ENCODE results near the gene MERTK. TPM values are rescaled to one million over a fixed set of nuclear protein-coding genes. Genes with fewer than 3 reads are reported as not detected.
"Not testable (repeated sequence)": the region's sequence is repeated elsewhere in the genome, so short reads cannot be mapped to it uniquely, and the experiment has no call there.

MERTK gene
- total RNA-seq, 1 donor from 2014 or later = not detected

GRCh38 chr2:112033600-112033999, 135.2 kb downstream of the MERTK start:
- no peaks in the 10 kb centered on the region for H3K36me3 Mint-ChIP-seq (ENCODE audit: low read depth)
- H3K9me3 Mint-ChIP-seq = peaks cover 8% of the 10 kb centered on the region
- ChIA-PET CTCF (no interaction called here), POLR2A (no interaction called here)
- no peak overlapping the region for H3K4me3 Mint-ChIP-seq
- peaks cover 5% of the 10 kb centered on the region for H3K27me3 Mint-ChIP-seq
- no peak for TF ChIP-seq CTCF (IDR thresholded peaks at IDR 0.05)
- no peak for DNase-seq
- no peak for ATAC-seq (ENCODE audit: low read depth)
- H3K4me1 Mint-ChIP-seq = no peaks in the 10 kb centered on the region
- no peak overlapping the region for H3K27ac Mint-ChIP-seq
- intact Hi-C loops (cut with micrococcal nuclease) = no loop called here

DNA sequence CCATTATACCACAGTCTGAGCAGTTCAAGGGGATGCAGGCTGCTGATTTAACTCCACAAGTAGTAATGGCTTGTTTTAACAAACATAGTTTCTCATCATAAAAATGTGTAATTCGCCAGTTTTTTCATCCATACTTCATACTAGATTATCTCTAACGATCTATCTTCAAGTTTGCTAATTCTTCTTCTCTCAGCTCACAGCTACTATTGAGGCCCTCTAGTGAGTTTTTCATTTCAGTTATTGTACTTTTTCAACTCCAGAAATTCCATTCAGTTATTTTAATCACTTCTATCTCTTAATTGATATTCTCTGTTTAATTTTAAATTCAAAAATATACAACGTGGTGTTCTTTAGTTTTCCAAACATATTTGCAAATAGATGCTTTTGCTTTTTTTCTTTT, 136.5 kb downstream of the MERTK start:
- H3K36me3 Mint-ChIP-seq (ENCODE audit: low read depth) = no peaks in the 10 kb centered on the region
- TF ChIP-seq CTCF (IDR thresholded peaks at IDR 0.05) = no peak
- intact Hi-C loops (cut with micrococcal nuclease) = no loop called here

GRCh38 chr2:112035786-112036185, 137.4 kb downstream of the MERTK start:
- H3K36me3 Mint-ChIP-seq (ENCODE audit: low read depth) = no peaks in the 10 kb centered on the region
- H3K9me3 Mint-ChIP-seq = peaks cover 8% of the 10 kb centered on the region
- DNase-seq (no peak), ATAC-seq (ENCODE audit: low read depth) (no peak)
- intact Hi-C loops (cut with micrococcal nuclease) = no loop called here
- ChIA-PET POLR2A (no interaction called here), CTCF (no interaction called here)
- TF ChIP-seq CTCF (IDR thresholded peaks at IDR 0.05) = no peak
- no peak overlapping the region for H3K4me3 Mint-ChIP-seq
- H3K4me1 Mint-ChIP-seq = no peaks in the 10 kb centered on the region
- H3K27me3 Mint-ChIP-seq = no peaks in the 10 kb centered on the region
- H3K27ac Mint-ChIP-seq = no peak overlapping the region

More for the DNA sequence above, 136.5 kb downstream of the MERTK start:
- ATAC-seq (ENCODE audit: low read depth) (no peak), DNase-seq (no peak)
- peaks cover 3% of the 10 kb centered on the region for H3K27me3 Mint-ChIP-seq
- no peak overlapping the region for H3K4me3 Mint-ChIP-seq
- H3K4me1 Mint-ChIP-seq = no peaks in the 10 kb centered on the region
- POLR2A ChIA-PET = no interaction called here
- peaks cover 8% of the 10 kb centered on the region for H3K9me3 Mint-ChIP-seq
- CTCF ChIA-PET = no interaction called here
- no peak overlapping the region for H3K27ac Mint-ChIP-seq

GRCh38 chr2:112039556-112039955, 141.1 kb downstream of the MERTK start:
- POLR2A ChIA-PET; CTCF ChIA-PET; ATAC-seq (ENCODE audit: low read depth); H3K27ac Mint-ChIP-seq; H3K36me3 Mint-ChIP-seq (ENCODE audit: low read depth); DNase-seq; intact Hi-C loops (cut with micrococcal nuclease); H3K9me3 Mint-ChIP-seq; H3K4me3 Mint-ChIP-seq; H3K4me1 Mint-ChIP-seq; H3K27me3 Mint-ChIP-seq: not testable (repeated sequence)

- H3K9me3 Mint-ChIP-seq; intact Hi-C loops (cut with micrococcal nuclease); H3K4me3 Mint-ChIP-seq; DNase-seq; H3K36me3 Mint-ChIP-seq (ENCODE audit: low read depth); H3K27me3 Mint-ChIP-seq; H3K27ac Mint-ChIP-seq; CTCF ChIA-PET; H3K4me1 Mint-ChIP-seq; POLR2A ChIA-PET; ATAC-seq (ENCODE audit: low read depth): not testable (repeated sequence)
Observed at GRCh38 chr2:112040066-112040465, 141.7 kb downstream of the MERTK start.

DNA sequence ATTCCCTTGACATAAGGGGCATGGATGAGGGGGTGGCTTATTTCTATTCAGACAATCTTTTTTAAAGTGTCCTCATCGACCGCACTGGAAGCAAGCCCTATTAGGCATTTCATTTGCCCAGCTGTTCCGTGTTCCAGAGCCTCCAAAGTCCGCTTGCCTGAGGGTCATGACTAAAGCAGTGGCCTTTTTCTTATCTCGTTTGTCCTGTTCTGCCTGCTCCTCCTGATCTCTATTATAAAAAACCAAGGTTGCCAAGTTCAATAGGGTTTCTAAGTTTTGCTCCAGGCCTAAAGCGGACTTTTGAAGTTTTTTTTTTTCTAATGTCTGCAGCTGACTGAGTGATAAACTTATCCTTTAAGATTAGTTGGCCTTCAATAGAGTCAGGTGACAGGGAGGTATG, 143.1 kb downstream of the MERTK start:
- ATAC-seq (ENCODE audit: low read depth); POLR2A ChIA-PET; intact Hi-C loops (cut with micrococcal nuclease); H3K27me3 Mint-ChIP-seq; H3K27ac Mint-ChIP-seq; CTCF ChIA-PET; H3K36me3 Mint-ChIP-seq (ENCODE audit: low read depth); H3K4me3 Mint-ChIP-seq; H3K4me1 Mint-ChIP-seq; H3K9me3 Mint-ChIP-seq; DNase-seq: not testable (repeated sequence)

GRCh38 chr2:112045446-112046014, 147.1 kb downstream of the MERTK start:
- H3K27ac Mint-ChIP-seq = no peak overlapping the region
- H3K4me1 Mint-ChIP-seq = no peaks in the 10 kb centered on the region
- ChIA-PET CTCF (interaction anchor here (1.4 kb wide), 1 partner anchor 158 kb away, joined by 4 read pairs; no protein-coding TSS in a partner anchor), POLR2A (no interaction called here)
- no peak for TF ChIP-seq CTCF (IDR thresholded peaks at IDR 0.05)
- H3K4me3 Mint-ChIP-seq = no peak overlapping the region
- no peak for ATAC-seq (ENCODE audit: low read depth)
- no peak for DNase-seq
- H3K9me3 Mint-ChIP-seq = peaks cover 4% of the 10 kb centered on the region
- intact Hi-C loops (cut with micrococcal nuclease) = no loop called here
- H3K36me3 Mint-ChIP-seq (ENCODE audit: low read depth) = no peaks in the 10 kb centered on the region
- H3K27me3 Mint-ChIP-seq = peaks cover 5% of the 10 kb centered on the region
